ENCODE results near the gene HDDC2.
"Not testable (repeated sequence)": the region's sequence is repeated elsewhere in the genome, so short reads cannot be mapped to it uniquely, and the experiment has no call there.

HDDC2 gene

GRCh38 chr6:125306756-125307149, 5.0 kb upstream of the HDDC2 start:
- no peak for DNase-seq (ENCODE audit: low read depth)

DNA sequence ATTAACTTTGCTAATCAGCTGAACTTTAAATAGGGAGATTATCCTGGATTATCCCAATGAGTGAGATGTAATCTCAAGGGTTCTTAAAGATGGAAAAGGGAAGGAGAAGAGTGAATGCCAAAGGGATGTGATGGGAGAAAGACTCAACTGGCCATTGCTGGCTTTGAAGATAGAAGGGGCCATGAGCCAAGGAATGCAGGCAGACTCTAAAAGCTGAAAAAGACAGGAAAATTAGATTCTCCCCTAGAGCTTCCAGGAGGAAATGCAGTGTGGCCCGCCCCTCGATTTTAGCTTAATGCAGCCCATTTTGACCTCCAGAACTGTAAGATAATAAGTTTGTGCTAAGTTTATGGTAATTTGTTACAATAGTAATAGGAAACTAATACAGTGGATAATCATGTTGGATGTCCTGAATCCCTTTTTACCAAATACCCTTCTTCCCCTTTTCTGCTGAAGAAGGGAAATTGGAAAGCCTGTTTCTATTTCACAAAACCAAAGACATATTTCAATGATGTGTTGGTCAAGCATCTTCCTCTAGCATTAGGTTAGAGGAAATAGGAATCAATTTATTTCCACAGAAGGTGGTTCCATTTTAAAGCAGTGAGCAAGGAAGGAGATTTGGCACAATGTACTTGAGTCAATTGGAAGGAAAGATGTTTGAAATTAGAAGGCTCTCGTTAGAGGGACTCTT, 3.3 kb upstream of the HDDC2 start:
- DNase-seq (ENCODE audit: low read depth): no peak

DNA sequence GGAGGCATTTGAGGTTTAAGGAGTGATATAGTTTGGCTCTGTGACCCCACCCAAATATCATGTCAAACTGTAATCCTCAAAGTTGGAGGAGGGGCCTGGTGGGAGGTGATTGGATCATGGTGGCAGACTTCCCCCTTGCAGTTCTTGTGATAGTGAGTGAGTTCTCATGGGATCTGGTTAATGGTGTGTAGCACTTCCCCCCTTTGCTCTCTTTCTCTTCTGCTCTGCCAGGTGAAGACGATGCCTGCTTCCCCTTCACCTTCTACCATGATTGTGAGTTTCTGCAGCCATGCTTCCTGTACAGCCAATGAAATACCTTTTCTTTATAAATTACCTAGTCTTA, 1.7 kb upstream of the HDDC2 start:
- DNase-seq (ENCODE audit: low read depth): no peak

DNA sequence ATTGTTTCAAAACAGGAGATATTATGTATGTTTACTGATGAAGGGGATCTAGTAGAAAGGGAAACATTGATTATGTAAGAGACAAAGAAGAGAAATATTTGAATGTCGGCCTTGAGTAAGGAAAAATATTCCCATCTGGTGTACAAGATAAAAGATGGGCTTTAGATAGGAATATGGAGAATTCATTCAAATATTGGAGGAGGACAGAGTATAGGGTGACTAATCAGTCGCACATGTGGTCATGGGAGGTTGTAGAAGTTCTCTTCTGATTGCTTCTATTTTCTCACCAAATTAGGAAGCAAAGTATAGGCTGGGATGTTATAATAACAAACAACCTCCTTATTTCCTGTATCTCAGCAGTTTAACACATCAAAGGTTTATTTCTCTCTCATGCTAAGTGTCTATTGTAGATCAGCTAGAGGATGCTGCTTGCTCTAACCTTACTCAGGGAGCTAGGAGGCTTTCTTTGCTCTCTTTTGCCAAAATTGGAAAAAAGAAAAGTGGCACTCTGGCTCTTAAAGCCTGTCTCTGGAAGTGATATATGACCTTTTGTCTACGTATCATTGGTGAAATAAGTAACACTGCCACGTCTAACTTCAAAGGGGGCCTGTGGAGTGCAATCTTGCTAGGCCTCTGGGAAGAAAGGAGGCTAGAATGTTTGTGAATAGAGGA, 1.2 kb upstream of the HDDC2 start:
- DNase-seq (ENCODE audit: low read depth): no peak

DNA sequence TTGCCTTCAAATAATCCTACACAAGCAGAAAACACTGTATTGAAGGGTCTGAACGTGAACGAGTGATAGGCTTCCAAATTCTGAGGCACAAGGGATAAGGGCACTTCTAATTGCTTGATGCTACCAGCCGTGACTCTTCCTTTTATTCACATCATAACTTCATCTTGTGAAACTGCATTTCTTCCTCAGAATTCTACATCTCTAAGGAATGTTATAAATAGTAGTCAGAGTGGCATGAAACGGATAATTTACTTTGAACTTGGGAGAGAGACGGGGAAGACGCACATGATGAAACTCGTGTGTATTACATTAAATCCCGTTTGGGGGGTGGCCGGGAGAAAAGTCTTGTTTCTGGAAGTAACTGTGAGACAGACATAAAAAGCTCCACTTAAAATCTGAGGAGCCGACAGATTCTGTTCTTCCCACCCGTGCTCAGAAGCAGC, 754 bp downstream of the HDDC2 start:
- DNase-seq (ENCODE audit: low read depth): no peak

GRCh38 chr6:125299257-125299656, 2.5 kb downstream of the HDDC2 start:
- no peak for DNase-seq (ENCODE audit: low read depth)

DNA sequence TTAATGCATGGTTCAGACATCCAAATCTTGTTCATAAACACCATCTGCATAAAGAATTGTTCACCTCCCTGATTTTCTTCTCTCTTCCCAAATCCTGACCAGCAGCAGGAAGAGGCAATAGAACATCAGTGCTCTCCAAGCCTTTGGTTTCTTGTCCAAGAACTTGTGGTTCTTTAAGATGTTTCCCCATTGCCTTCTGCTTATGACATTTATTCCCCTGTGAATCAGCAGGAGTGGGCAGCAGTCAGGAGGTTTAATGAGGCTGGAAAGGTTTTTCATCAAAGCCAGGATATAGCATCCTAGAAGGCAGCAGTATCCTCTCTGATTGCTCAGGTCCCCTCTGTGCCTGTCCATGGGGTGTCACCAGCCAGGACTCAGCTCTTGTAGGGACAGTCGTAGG, 5.3 kb downstream of the HDDC2 start:
- no peak for DNase-seq (ENCODE audit: low read depth)

DNA sequence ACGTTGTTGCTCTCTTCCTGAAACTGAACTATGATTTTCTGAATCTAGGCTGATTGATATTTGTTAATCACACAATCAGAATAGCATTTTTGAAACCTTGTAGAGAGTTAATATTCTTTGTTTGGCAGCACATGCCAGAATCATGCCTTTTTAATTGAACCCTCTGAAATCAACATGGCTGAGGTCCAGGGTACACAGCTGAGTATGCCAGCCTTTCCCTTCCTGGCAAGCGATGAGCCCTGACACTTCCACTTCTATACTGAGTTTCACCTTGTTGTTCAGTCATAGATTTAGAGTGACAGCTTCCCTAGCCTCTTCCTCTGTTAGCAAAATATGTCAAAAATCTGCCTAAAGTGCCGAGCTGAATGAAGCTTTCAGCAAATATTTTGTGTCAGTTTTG, 6.8 kb downstream of the HDDC2 start:
- DNase-seq (ENCODE audit: low read depth): no peak

- no peak for DNase-seq (ENCODE audit: low read depth)
Measured at GRCh38 chr6:125294036-125294435, 7.7 kb downstream of the HDDC2 start.

- DNase-seq (ENCODE audit: low read depth): no peak
Measured at GRCh38 chr6:125293587-125293986, 8.2 kb downstream of the HDDC2 start.

GRCh38 chr6:125287718-125288117, 14.0 kb downstream of the HDDC2 start:
- DNase-seq (ENCODE audit: low read depth): no peak

DNA sequence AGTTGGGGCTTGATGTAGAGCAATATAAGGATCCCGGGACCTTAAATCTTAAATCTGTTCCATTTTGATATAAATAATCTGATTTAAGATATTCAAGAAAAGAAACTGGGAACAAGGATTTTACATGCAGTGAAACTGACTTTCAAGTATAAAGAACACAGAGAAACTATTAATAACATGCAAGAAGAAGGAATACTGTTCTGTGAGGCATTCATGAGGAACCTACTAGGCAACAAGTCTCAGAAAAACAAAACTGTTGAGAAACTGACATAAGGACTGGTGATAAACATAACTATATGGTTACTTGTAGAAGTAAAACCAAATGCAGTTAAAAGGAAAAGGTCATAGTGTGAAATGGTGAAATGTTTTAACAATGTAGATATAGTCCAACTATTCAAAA, 15.8 kb downstream of the HDDC2 start:
- no peak for DNase-seq (ENCODE audit: low read depth)

DNA sequence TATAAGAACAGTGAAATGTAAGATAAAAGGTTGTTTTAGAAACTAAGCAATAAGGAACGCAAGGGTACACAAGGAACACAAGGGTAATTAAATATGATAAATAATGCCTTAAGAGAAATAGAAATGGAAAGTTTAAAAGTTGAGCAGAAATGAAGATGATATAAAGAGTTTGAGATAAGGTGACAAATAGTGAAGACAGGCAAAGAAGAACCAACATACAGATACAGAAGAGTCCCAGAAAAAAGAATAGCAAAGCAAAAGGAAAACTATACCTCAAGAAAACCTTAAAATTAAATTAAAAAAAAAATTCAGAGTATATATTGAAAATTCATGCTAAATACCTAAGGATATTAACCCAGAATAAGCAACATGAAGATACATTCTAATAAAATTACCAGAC, 16.4 kb downstream of the HDDC2 start:
- no peak for DNase-seq (ENCODE audit: low read depth)

DNA sequence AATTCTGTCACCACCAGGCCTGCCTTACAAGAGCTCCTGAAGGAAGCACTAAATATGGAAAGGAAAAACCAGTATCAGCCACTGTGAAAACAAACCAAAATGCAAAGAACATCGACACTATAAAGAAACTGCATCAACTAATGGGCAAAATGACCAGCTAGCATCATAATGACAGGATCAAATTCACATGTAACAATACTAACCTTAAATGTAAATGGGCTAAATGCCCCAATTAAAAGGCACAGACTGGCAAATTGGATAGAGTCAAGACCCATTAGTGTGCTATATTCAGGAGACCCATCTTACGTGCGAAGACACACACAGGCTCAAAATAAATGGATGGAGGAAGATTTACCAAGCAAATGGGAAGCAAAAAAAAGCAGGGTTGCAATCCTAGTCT, 19.3 kb downstream of the HDDC2 start:
- not testable (repeated sequence) for DNase-seq (ENCODE audit: low read depth)

DNA sequence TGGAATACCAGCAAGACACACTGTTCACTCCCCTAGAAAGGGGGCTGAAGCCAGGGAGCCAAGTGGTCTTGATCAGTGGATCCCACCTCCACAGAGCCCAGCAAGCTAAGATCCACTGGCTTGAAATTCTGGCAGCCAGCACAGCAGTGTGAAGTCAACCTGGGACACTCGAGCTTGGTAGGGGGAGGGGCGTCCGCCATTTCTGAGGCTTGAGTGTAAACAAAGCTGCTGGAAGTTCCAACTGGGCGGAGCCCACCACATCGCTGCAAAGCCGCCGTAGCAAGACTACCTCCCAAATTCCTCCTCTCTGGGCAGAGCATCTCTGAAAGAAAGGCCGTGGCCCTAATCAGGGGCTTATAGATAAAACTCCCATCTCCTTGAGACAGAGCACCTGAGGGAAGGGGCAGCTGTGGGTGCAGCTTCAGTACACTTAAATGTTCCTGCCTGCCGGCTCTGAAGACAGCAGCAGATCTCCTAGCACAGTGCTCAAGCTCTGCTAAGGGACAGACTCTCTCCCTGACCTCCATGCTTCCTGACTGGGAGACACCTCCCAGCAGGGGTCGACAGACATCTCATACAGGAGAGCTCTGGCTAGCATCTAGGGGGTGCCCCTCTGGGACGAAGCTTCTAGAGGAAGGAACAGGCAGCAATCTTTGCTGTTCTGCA, 21.3 kb downstream of the HDDC2 start:
- not testable (repeated sequence) for DNase-seq (ENCODE audit: low read depth)

DNA sequence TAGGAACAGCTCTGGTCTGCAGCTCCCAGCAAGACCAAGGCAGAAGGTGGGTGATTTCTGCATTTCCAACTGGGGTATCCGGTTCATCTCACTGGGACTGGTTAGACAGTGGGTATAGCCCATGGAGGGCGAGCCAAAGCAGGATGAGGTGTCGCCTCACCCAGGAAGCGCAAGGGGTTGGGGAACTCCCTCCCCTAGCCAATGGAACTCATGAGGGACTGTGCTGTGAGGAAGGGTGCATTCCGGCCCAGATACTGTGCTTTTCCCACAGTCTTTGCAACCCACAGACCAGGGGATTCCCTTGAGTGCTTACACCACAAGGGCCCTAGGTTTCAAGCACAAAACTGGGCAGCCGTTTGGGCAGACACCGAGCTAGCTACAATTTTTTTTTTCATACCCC, 21.8 kb downstream of the HDDC2 start:
- DNase-seq (ENCODE audit: low read depth): no peak

GRCh38 chr6:125277838-125278237, 23.9 kb downstream of the HDDC2 start:
- DNase-seq (ENCODE audit: low read depth): no peak

DNA sequence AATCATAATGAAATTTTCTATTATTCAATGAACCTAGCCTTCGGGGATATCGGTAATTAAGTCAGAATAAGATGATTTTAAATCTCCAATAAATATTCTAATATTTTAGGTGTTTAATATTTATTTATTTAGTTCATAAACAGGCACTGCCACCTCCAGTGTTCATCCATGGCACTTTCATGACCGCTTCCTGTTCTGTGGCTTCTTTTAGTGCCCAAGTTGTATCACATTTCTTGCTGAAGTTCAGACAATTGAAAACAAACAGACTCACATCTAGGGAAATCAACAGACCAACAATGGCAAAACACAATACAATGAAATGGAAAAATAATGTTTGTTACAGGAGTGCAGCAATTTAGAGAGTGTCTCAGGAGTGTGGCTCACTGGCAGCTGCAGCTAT, 26.0 kb downstream of the HDDC2 start:
- DNase-seq (ENCODE audit: low read depth): no peak

- no peak for DNase-seq (ENCODE audit: low read depth)
Measured at GRCh38 chr6:125274935-125275334, 26.8 kb downstream of the HDDC2 start.

GRCh38 chr6:125273965-125274364, 27.8 kb downstream of the HDDC2 start:
- no peak for DNase-seq (ENCODE audit: low read depth)

DNA sequence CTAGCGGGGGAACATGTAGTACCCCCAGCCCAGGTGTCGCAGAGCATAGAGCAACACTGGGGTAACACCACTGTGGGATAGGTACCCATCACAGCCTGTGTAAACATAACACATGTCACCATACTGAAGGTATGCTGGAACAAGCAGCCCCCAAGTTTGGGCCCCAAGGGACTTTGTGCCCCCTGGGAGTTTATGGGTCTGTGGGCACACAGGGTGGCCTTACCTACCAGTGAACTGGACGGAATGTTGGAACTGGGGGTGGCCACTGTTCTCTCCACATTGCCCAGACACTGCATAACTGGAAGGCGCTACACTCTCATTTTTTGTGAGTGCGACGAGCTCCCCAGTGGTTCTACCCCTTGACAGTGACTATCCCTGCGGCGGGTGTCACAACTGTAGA, 28.5 kb downstream of the HDDC2 start:
- no peak for DNase-seq (ENCODE audit: low read depth)

DNA sequence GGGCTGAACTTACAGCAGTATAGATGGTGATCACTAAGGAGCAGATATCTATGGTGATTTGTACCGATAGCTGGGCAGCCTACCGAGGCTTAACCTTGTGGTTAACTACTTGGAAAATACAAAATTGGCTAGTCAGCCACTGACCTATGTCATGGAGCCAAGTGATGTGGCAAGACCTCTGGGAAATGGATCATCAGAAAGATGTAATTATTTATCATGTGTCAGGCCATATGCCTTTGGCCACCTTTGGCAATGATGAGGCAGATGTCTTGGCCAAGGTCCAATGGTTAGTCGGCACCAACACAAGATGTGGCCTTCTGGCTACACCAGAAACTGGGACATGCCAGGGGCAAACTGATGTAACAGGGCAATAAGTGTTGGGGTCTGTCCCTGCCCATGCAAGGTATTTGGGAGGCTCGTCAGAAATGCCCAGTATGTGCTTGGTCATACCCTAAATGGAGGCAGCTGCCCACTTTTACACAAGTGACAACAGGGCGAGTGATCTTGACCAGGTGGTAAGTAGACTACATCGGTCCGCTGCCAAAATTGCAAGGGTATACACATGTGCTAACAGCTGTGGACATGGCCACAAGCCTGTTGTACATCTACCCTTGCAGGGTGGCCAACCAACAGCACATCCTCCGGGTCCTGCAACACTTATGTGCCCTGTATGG, 30.1 kb downstream of the HDDC2 start:
- DNase-seq (ENCODE audit: low read depth): no peak

GRCh38 chr6:125270380-125270779, 31.4 kb downstream of the HDDC2 start:
- no peak for DNase-seq (ENCODE audit: low read depth)
